ENCODE results near the gene GUK1. TPM values are rescaled to one million over a fixed set of nuclear protein-coding genes. Genes with fewer than 3 reads are reported as not detected.

Gene GUK1
- total RNA-seq, 1 donor from 2014 or later: 242 TPM

GRCh38 chr1:228117335-228117734 is 22.7 kb upstream of the GUK1 start:
- H3K4me3 ChIP-seq (ENCODE audit: low read depth, low read length): no peak overlapping the region
- no peak for TF ChIP-seq CTCF (conservative IDR thresholded peaks at IDR 0.05; ENCODE audit: low read depth, low read length)
- DNase-seq (ENCODE audit: low read depth): no peak

GRCh38 chr1:228118040-228118439 is 22.0 kb upstream of the GUK1 start:
- no peak for TF ChIP-seq CTCF (conservative IDR thresholded peaks at IDR 0.05; ENCODE audit: low read depth, low read length)
- no peak for DNase-seq (ENCODE audit: low read depth)
- H3K4me3 ChIP-seq (ENCODE audit: low read depth, low read length): no peak overlapping the region

- no peak for DNase-seq (ENCODE audit: low read depth)
- no peak overlapping the region for H3K4me3 ChIP-seq (ENCODE audit: low read depth, low read length)
- TF ChIP-seq CTCF (conservative IDR thresholded peaks at IDR 0.05; ENCODE audit: low read depth, low read length): no peak
Measured at GRCh38 chr1:228120351-228120750, 19.7 kb upstream of the GUK1 start.

GRCh38 chr1:228120857-228121489 is 19.1 kb upstream of the GUK1 start:
- no peak overlapping the region for H3K4me3 ChIP-seq (ENCODE audit: low read depth, low read length)
- no peak for TF ChIP-seq CTCF (conservative IDR thresholded peaks at IDR 0.05; ENCODE audit: low read depth, low read length)
- no peak for DNase-seq (ENCODE audit: low read depth)

GRCh38 chr1:228122921-228123441 is 17.1 kb upstream of the GUK1 start:
- DNase-seq (ENCODE audit: low read depth): no peak
- TF ChIP-seq CTCF (conservative IDR thresholded peaks at IDR 0.05; ENCODE audit: low read depth, low read length): no peak

GRCh38 chr1:228123505-228123904 is 16.6 kb upstream of the GUK1 start:
- TF ChIP-seq CTCF (conservative IDR thresholded peaks at IDR 0.05; ENCODE audit: low read depth, low read length): no peak
- DNase-seq (ENCODE audit: low read depth): no peak
- no peak overlapping the region for H3K4me3 ChIP-seq (ENCODE audit: low read depth, low read length)

More at GRCh38 chr1:228122921-228123441, 17.1 kb upstream of the GUK1 start:
- H3K4me3 ChIP-seq (ENCODE audit: low read depth, low read length): no peak overlapping the region

GRCh38 chr1:228125185-228125584 is 14.9 kb upstream of the GUK1 start:
- DNase-seq (ENCODE audit: low read depth): no peak
- no peak overlapping the region for H3K4me3 ChIP-seq (ENCODE audit: low read depth, low read length)
- TF ChIP-seq CTCF (conservative IDR thresholded peaks at IDR 0.05; ENCODE audit: low read depth, low read length): no peak

Data from epithelial cell of proximal tubule (primary cell).